T-helper 2 cell treated with Interferon-gamma antibody and Interleukin-4, amounts not matched to agents 5 μg/mL and 100 μg/mL, for 36 hours (primary cell): ENCODE data around the gene LRRC51.
A peak's percentile ranks its signal among the peaks of the same experiment; 100 is the strongest.

Experiments
- DNase-seq: peaks from one replicate; pipeline ENCODE4 v3.0.0; 2021; ENCODE audit warnings: low spot score
- H3K27ac Mint-ChIP-seq: one replicate; pipeline ENCODE4 v1.8.0; 2021; ENCODE audit warnings: mild to moderate bottlenecking, mixed read lengths
- H3K27me3 Mint-ChIP-seq: one replicate; pipeline ENCODE4 v1.8.0; 2021; ENCODE audit warnings: low read depth, mixed read lengths
- H3K36me3 Mint-ChIP-seq: one replicate; pipeline ENCODE4 v1.8.0; 2021; ENCODE audit warnings: low read depth, mixed read lengths
- H3K4me1 Mint-ChIP-seq: one replicate; pipeline ENCODE4 v1.8.0; 2021; ENCODE audit warnings: low read depth, mixed read lengths
- H3K4me3 Mint-ChIP-seq: one replicate; pipeline ENCODE4 v1.8.0; 2022; ENCODE audit warnings: mild to moderate bottlenecking, moderate library complexity, mixed read lengths
- H3K9me3 Mint-ChIP-seq: one replicate; pipeline ENCODE4 v1.8.0; 2021; ENCODE audit warnings: mixed read lengths

LRRC51 gene

DNA sequence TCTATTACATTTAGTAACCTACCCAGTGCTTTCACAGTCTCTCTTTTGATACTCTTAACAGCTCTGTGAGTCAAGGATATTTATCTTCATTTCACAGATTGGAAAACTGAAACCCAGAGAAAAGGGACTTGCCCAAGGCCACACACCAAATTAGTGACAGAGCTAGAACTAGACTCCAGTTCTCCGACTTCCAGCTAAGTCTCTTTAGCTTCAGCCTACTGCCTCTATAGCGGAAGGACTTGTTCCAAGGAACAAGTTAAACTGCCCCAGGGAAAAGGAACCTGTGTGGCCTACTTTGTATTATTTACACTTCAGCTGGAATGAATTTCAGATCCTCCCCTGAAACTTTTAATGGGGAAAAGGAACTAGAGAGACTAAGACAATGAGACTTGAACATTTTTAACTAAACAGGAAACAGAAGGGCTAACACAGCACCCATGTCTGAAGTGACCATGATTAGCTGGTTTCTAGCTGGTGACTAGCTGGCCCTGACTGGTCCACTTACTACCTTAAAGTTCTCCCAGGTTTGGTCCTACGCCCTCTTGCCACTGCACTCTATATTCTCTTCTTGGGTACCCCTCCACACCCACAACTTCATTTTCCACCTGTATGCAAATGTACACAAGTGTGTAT, 1.3 kb downstream of the LRRC51 start:
- peaks cover 12% of the 10 kb centered on the region for H3K36me3 Mint-ChIP-seq
- H3K27ac Mint-ChIP-seq: peak overlapping the region; percentile 90
- H3K9me3 Mint-ChIP-seq: no peaks in the 10 kb centered on the region
- H3K4me1 Mint-ChIP-seq: peaks cover 41% of the 10 kb centered on the region
- no peak for DNase-seq
- H3K4me3 Mint-ChIP-seq: peak overlapping the region; percentile 92
- no peaks in the 10 kb centered on the region for H3K27me3 Mint-ChIP-seq

DNA sequence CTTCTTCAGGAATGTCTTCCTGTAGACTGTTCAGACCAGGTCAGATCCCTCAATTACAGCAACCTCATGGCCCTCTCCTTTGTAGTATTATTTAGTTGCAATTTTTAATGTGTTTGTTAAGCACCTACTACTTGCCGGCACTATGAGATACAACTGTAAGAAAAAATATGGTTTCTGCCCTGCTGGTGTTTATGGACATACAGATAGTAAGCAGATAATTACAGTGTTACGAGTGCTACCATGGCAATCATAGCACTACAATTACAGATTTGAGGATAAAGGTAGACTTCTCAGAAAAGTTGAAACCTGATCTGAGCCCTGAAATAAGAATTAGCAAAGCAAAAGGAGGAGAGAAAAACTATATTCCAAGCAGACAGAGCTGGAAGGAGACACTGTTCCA, 2.8 kb downstream of the LRRC51 start:
- Mint-ChIP-seq H3K4me3 (no peak overlapping the region), H3K27me3 (no peaks in the 10 kb centered on the region), H3K27ac (peak overlapping the region; percentile 0), H3K9me3 (no peaks in the 10 kb centered on the region), H3K36me3 (peaks cover 7% of the 10 kb centered on the region), H3K4me1 (peaks cover 29% of the 10 kb centered on the region)
- no peak for DNase-seq

- Mint-ChIP-seq H3K27ac (no peak overlapping the region), H3K9me3 (no peaks in the 10 kb centered on the region), H3K27me3 (no peaks in the 10 kb centered on the region), H3K4me1 (peaks cover 23% of the 10 kb centered on the region), H3K36me3 (peaks cover 3% of the 10 kb centered on the region), H3K4me3 (no peak overlapping the region)
- no peak for DNase-seq
These were observed 3.4 kb downstream of the LRRC51 start for GRCh38 chr11:72084076-72084475.

GRCh38 chr11:72084965-72085364, 4.3 kb downstream of the LRRC51 start:
- Mint-ChIP-seq H3K9me3 (no peaks in the 10 kb centered on the region), H3K36me3 (peaks cover 6% of the 10 kb centered on the region), H3K27me3 (no peaks in the 10 kb centered on the region), H3K4me3 (no peak overlapping the region), H3K27ac (no peak overlapping the region), H3K4me1 (peaks cover 24% of the 10 kb centered on the region)
- no peak for DNase-seq

GRCh38 chr11:72085621-72086351, 5.1 kb downstream of the LRRC51 start:
- Mint-ChIP-seq H3K36me3 (peaks cover 7% of the 10 kb centered on the region), H3K4me3 (no peak overlapping the region), H3K9me3 (no peaks in the 10 kb centered on the region), H3K4me1 (peaks cover 23% of the 10 kb centered on the region), H3K27me3 (no peaks in the 10 kb centered on the region), H3K27ac (peak overlapping the region; percentile 38)
- no peak for DNase-seq

DNA sequence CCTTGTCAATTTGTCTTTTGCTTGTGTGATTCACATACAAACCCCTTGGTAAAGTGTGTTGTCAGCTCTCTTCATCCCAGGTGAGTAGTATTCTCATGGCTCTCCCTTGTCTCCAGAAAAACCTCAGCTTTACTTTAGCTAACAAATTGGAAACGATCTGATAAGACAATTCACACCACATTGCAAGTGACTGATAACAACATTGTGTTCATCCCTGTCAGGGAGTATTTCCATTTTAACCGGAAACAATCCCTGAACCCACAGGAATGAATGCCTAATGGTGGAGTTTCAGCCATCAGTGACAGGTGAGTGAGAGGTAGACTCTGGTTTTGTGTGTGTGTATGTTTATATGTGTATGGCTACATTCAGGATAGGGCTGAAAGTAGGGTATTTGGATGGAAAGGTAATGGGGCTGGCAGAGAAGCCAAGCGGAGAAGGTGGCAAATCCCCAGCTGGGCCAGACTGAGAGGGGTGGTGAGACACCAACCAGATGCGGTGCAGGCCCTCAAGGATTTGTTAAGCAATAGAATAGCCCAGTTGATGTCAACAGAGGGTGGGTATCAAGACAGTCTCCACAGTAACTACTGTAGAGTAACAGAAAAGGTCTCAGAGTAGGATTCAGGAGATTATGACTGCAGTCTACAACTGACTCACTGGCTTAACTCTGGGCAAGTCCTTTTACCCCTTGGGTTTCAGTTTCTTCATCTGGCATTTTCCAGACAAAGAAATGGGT, 7.6 kb downstream of the LRRC51 start:
- no peak overlapping the region for H3K4me3 Mint-ChIP-seq
- H3K27ac Mint-ChIP-seq: no peak overlapping the region
- H3K27me3 Mint-ChIP-seq: no peaks in the 10 kb centered on the region
- H3K36me3 Mint-ChIP-seq: peaks cover 12% of the 10 kb centered on the region
- no peak for DNase-seq
- no peaks in the 10 kb centered on the region for H3K9me3 Mint-ChIP-seq
- H3K4me1 Mint-ChIP-seq: peaks cover 15% of the 10 kb centered on the region

DNA sequence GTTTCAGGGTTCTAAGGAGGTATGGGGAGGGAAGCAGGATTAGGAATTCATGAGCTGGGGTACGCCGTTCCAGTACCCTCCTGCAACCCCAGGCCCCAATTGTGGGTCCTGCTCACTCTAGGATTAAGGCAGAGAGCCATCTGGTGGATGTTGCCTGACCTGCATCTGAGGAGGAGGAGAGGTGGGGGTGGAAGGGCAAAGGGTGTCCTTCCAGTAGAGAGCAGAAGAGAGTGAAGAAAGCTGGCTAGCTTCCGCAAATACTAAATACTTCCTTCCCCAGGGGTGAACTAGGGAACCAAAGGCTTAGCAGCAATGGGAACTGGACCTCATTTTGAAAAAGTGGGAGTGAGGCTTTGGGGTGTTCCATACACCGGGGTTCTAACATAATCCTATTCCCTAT, 10.6 kb downstream of the LRRC51 start:
- no peaks in the 10 kb centered on the region for H3K27me3 Mint-ChIP-seq
- H3K36me3 Mint-ChIP-seq: peaks cover 18% of the 10 kb centered on the region
- H3K27ac Mint-ChIP-seq: no peak overlapping the region
- peak; percentile 49 for DNase-seq
- H3K4me1 Mint-ChIP-seq: peaks cover 10% of the 10 kb centered on the region
- H3K9me3 Mint-ChIP-seq: no peaks in the 10 kb centered on the region
- no peak overlapping the region for H3K4me3 Mint-ChIP-seq

DNA sequence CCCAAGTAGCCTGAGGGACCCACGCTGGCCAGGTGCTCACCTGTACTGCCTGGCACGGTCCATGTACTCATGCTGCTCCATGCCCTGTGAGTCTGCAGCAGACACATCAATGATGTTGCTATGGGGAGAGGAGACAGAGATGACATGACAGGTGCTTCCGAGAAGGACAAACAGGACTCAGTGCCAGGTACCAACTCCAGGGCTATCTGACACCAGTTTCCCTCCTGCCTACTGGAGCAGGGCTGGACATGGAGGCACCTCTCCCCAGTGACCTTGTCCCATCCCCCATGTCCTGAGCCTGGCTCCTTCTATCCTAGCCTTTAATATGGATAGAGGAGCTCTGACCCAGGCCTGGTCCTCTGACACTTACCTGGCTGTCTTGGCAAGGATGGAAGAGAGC, 18.1 kb downstream of the LRRC51 start:
- H3K27ac Mint-ChIP-seq: no peak overlapping the region
- H3K27me3 Mint-ChIP-seq: no peaks in the 10 kb centered on the region
- peaks cover 38% of the 10 kb centered on the region for H3K36me3 Mint-ChIP-seq
- peaks cover 29% of the 10 kb centered on the region for H3K4me1 Mint-ChIP-seq
- no peaks in the 10 kb centered on the region for H3K9me3 Mint-ChIP-seq
- DNase-seq: no peak
- no peak overlapping the region for H3K4me3 Mint-ChIP-seq

GRCh38 chr11:72100009-72100408, 19.4 kb downstream of the LRRC51 start:
- H3K36me3 Mint-ChIP-seq: peaks cover 35% of the 10 kb centered on the region
- H3K4me3 Mint-ChIP-seq: no peak overlapping the region
- H3K27me3 Mint-ChIP-seq: no peaks in the 10 kb centered on the region
- DNase-seq: no peak
- no peaks in the 10 kb centered on the region for H3K9me3 Mint-ChIP-seq
- peak overlapping the region; percentile 65 for H3K27ac Mint-ChIP-seq
- peaks cover 34% of the 10 kb centered on the region for H3K4me1 Mint-ChIP-seq

DNA sequence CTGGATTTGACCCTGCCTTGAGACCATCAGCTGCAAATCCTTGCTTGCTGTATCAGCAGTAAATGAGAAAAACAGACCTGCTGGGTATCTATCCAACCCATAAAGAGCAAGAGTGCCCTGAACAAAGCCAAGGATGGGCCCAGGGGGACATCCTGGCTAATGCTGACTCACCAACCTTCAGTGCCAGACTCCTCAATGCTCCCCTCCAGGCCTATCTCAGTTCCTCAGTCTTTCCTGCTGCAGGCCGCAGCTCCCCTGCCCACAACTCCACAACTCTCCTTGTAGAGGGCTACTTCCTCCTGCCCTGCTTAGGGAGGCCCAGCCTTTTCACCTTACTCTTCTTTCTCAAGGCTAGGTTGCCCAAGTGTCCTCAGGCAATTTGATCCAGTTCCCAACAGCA, 19.8 kb downstream of the LRRC51 start:
- peaks cover 34% of the 10 kb centered on the region for H3K4me1 Mint-ChIP-seq
- H3K4me3 Mint-ChIP-seq: peak overlapping the region; percentile 95
- no peaks in the 10 kb centered on the region for H3K27me3 Mint-ChIP-seq
- peak overlapping the region; percentile 65 for H3K27ac Mint-ChIP-seq
- DNase-seq: no peak
- peaks cover 31% of the 10 kb centered on the region for H3K36me3 Mint-ChIP-seq
- H3K9me3 Mint-ChIP-seq: no peaks in the 10 kb centered on the region

DNA sequence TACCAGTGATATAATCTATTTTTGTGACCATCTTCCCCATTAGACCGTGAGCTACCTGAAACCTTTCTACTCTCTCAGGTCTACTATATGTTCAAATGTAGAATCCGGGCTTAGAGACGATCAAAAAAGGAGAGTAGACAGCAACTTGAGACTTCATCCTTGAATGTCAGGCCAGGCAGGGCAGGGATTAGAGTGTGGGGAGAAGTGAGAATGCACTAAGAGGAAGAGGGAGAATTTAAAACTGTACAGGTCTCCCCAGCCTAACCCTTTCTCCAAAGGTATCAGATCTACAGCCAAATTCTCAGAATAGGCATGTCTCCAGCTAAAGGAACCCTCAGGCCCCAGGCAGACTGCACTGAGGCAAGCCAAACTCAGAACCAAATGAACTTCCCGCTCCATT, 21.5 kb downstream of the LRRC51 start:
- Mint-ChIP-seq H3K9me3 (no peaks in the 10 kb centered on the region), H3K36me3 (peaks cover 29% of the 10 kb centered on the region), H3K27me3 (no peaks in the 10 kb centered on the region), H3K4me3 (peak overlapping the region; percentile 95), H3K4me1 (peaks cover 34% of the 10 kb centered on the region), H3K27ac (peak overlapping the region; percentile 81)
- DNase-seq: no peak

- no peaks in the 10 kb centered on the region for H3K27me3 Mint-ChIP-seq
- peaks cover 30% of the 10 kb centered on the region for H3K36me3 Mint-ChIP-seq
- H3K9me3 Mint-ChIP-seq: no peaks in the 10 kb centered on the region
- no peak for DNase-seq
- H3K27ac Mint-ChIP-seq: peak overlapping the region; percentile 81
- H3K4me3 Mint-ChIP-seq: peak overlapping the region; percentile 95
- H3K4me1 Mint-ChIP-seq: peaks cover 34% of the 10 kb centered on the region
These were observed 21.9 kb downstream of the LRRC51 start for GRCh38 chr11:72102631-72102945.

- Mint-ChIP-seq H3K9me3 (no peaks in the 10 kb centered on the region), H3K4me3 (peak within 1 kb of the TSS; percentile 95), H3K27me3 (no peaks in the 10 kb centered on the region), H3K36me3 (peaks cover 25% of the 10 kb centered on the region), H3K4me1 (peaks cover 34% of the 10 kb centered on the region), H3K27ac (peak within 1 kb of the TSS; percentile 81)
- peak; percentile 97 for DNase-seq
These were observed 22.5 kb downstream of the LRRC51 start, which contains the start of gene LAMTOR1 for GRCh38 chr11:72102946-72103753. Gene LAMTOR1, minus strand, starts transcription at chr11:72103297. Its CDS starts 73 bp downstream, at chr11:72103224.
